Right atrium auricular region (tissue), 2 donors: ENCODE data around the gene BACH2. TPM values are rescaled to one million over a fixed set of nuclear protein-coding genes. Genes with fewer than 3 reads are reported as not detected.
"Not testable (repeated sequence)": the region's sequence is repeated elsewhere in the genome, so short reads cannot be mapped to it uniquely, and the experiment has no call there.

Source experiments
- DNase-seq: peaks from one replicate; pipeline ENCODE4 v3.0.0-alpha.2; 2019; ENCODE audit warnings: low spot score
- H3K27ac ChIP-seq, 2 donors: fragments of 200-600 bp; sonication (generic); 1 replicate in 1 of 2; 2 replicates in 1 of 2; pipeline ENCODE4 v1.5.1; 2016 to 2019
- H3K27me3 ChIP-seq, 2 donors: fragments of 200-600 bp; sonication (generic); one replicate each; pipeline versions ENCODE4 v1.5.1 to v1.6.0; 2017 to 2019
- H3K36me3 ChIP-seq: fragments of 200-600 bp; sonication (generic); one replicate; pipeline ENCODE4 v1.5.1; 2016
- H3K4me1 ChIP-seq, 2 donors: fragments of 200-600 bp; sonication (generic); one replicate each; pipeline versions ENCODE4 v1.5.1 to v1.6.0; 2017 to 2019
- H3K4me3 ChIP-seq, 2 donors: fragments of 200-600 bp; sonication (generic); 1 replicate in 1 of 2; 2 replicates in 1 of 2; pipeline ENCODE4 v1.5.1; 2017 to 2019; ENCODE audit warnings: mild to moderate bottlenecking in 1 of 2, moderate library complexity in 1 of 2
- H3K9me3 ChIP-seq, 2 donors: fragments of 200-600 bp; sonication (generic); one replicate each; pipeline ENCODE4 v1.5.1; 2019
- total RNA-seq, 2 donors: library from RNA; depleted of rRNA; stranded (reverse); fragments of >200 nt; gene quantifications; one replicate each; pipeline ENCODE4 v1.1.0, GENCODE V29; 2016
- TF ChIP-seq, protein P1 (sequence below), 2 donors: fragments of 200-600 bp; sonication (generic); IDR thresholded peaks; one replicate each; pipeline ENCODE4 v1.5.1; 2019; ENCODE audit warnings: antibody characterized with exemption in 2 of 2

BACH2 gene
- total RNA-seq, 2 donors from 2014 or later = 0.82 to 2.2 TPM

- peaks cover 0 to 5% of the 10 kb centered on the region in 2 donors for H3K4me1 ChIP-seq
- TF ChIP-seq, protein P1, sequence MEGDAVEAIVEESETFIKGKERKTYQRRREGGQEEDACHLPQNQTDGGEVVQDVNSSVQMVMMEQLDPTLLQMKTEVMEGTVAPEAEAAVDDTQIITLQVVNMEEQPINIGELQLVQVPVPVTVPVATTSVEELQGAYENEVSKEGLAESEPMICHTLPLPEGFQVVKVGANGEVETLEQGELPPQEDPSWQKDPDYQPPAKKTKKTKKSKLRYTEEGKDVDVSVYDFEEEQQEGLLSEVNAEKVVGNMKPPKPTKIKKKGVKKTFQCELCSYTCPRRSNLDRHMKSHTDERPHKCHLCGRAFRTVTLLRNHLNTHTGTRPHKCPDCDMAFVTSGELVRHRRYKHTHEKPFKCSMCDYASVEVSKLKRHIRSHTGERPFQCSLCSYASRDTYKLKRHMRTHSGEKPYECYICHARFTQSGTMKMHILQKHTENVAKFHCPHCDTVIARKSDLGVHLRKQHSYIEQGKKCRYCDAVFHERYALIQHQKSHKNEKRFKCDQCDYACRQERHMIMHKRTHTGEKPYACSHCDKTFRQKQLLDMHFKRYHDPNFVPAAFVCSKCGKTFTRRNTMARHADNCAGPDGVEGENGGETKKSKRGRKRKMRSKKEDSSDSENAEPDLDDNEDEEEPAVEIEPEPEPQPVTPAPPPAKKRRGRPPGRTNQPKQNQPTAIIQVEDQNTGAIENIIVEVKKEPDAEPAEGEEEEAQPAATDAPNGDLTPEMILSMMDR (IDR thresholded peaks at IDR 0.05) = no peak
- peaks cover 0 to 5% of the 10 kb centered on the region in 2 donors for H3K9me3 ChIP-seq
- H3K27ac ChIP-seq = no peak overlapping the region
- H3K4me3 ChIP-seq = no peak overlapping the region
- no peak for DNase-seq
- no peaks in the 10 kb centered on the region for H3K27me3 ChIP-seq
- H3K36me3 ChIP-seq = no peaks in the 10 kb centered on the region
Observed at GRCh38 chr6:90118581-90118980, 178.1 kb downstream of the BACH2 start.

GRCh38 chr6:90118069-90118468, 178.6 kb downstream of the BACH2 start:
- H3K4me1 ChIP-seq = peaks cover 0 to 5% of the 10 kb centered on the region in 2 donors
- H3K36me3 ChIP-seq = no peaks in the 10 kb centered on the region
- no peak overlapping the region for H3K27ac ChIP-seq
- H3K27me3 ChIP-seq = no peaks in the 10 kb centered on the region
- DNase-seq = no peak
- H3K4me3 ChIP-seq = no peak overlapping the region
- TF ChIP-seq, protein P1 (IDR thresholded peaks at IDR 0.05) = no peak
- peaks cover 0 to 10% of the 10 kb centered on the region in 2 donors for H3K9me3 ChIP-seq

- H3K36me3 ChIP-seq, H3K27me3 ChIP-seq, H3K4me1 ChIP-seq, DNase-seq, H3K4me3 ChIP-seq, H3K27ac ChIP-seq: not testable (repeated sequence)
- peaks cover 0 to 14% of the 10 kb centered on the region in 2 donors for H3K9me3 ChIP-seq
Observed at GRCh38 chr6:90116126-90116525, 180.5 kb downstream of the BACH2 start.

DNA sequence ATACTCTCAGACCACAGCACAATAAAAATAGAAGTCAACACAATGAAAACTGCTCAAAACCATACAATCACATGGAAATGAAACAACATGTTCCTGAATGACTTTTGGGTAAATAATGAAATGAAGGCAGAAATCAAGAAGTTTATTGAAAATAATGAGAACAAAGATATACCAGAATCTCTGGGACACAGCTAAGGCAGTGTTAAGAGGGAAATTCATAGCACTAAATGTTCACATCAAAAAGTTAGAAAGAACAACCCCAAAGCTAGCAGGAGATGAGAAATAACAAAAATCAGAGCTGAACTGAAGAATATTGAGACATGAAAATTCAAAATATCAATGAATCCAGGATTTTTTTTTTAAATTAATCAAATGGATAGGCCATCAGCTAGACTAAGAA, 183.3 kb downstream of the BACH2 start:
- Histone ChIP-seq H3K27me3 (no peaks in the 10 kb centered on the region), H3K4me1 (no peaks in the 10 kb centered on the region), H3K4me3 (no peak overlapping the region), H3K36me3 (no peaks in the 10 kb centered on the region), H3K27ac (no peak overlapping the region), H3K9me3 (peaks cover 0 to 14% of the 10 kb centered on the region in 2 donors)
- DNase-seq = no peak
- TF ChIP-seq, protein P1 (IDR thresholded peaks at IDR 0.05) = no peak

- H3K4me3 ChIP-seq = no peak overlapping the region
Observed at GRCh38 chr6:90111387-90111786, 185.3 kb downstream of the BACH2 start.

GRCh38 chr6:90110971-90111370, 185.7 kb downstream of the BACH2 start:
- H3K27ac ChIP-seq = no peak overlapping the region
- H3K9me3 ChIP-seq = peaks cover 0 to 14% of the 10 kb centered on the region in 2 donors
- DNase-seq = no peak
- TF ChIP-seq, protein P1 (IDR thresholded peaks at IDR 0.05) = no peak
- no peaks in the 10 kb centered on the region for H3K27me3 ChIP-seq
- no peaks in the 10 kb centered on the region for H3K36me3 ChIP-seq
- H3K4me3 ChIP-seq = no peak overlapping the region
- H3K4me1 ChIP-seq = no peaks in the 10 kb centered on the region

More at GRCh38 chr6:90111387-90111786, 185.3 kb downstream of the BACH2 start:
- Histone ChIP-seq H3K9me3 (peaks cover 0 to 14% of the 10 kb centered on the region in 2 donors), H3K27me3 (no peaks in the 10 kb centered on the region), H3K36me3 (no peaks in the 10 kb centered on the region), H3K27ac (no peak overlapping the region), H3K4me1 (no peaks in the 10 kb centered on the region)
- TF ChIP-seq, protein P1 (IDR thresholded peaks at IDR 0.05) = no peak
- DNase-seq = no peak
